Measurements from ENCODE around the gene ICAM2.
"Not testable (repeated sequence)": the region's sequence is repeated elsewhere in the genome, so short reads cannot be mapped to it uniquely, and the experiment has no call there.

The ICAM2 gene

GRCh38 chr17:63996430-63997182, 23.8 kb downstream of the ICAM2 start:
- DNase-seq: no peak

GRCh38 chr17:63995626-63996025, 24.8 kb downstream of the ICAM2 start:
- DNase-seq: no peak

GRCh38 chr17:63993368-63993985, 27.0 kb downstream of the ICAM2 start:
- DNase-seq: no peak

GRCh38 chr17:63991611-63992010, 28.8 kb downstream of the ICAM2 start:
- DNase-seq: no peak

- DNase-seq: no peak
These were observed 30.6 kb downstream of the ICAM2 start for GRCh38 chr17:63989622-63990345.

GRCh38 chr17:63988741-63989621, 31.5 kb downstream of the ICAM2 start:
- DNase-seq: no peak

- DNase-seq: no peak
These were observed 32.3 kb downstream of the ICAM2 start for GRCh38 chr17:63988127-63988478.

- no peak for DNase-seq
These were observed 33.0 kb downstream of the ICAM2 start for GRCh38 chr17:63987221-63988126.

- DNase-seq: no peak
These were observed 33.6 kb downstream of the ICAM2 start for GRCh38 chr17:63986821-63987220.

GRCh38 chr17:63985387-63986140, 34.9 kb downstream of the ICAM2 start:
- DNase-seq: no peak

GRCh38 chr17:63984651-63985386, 35.6 kb downstream of the ICAM2 start:
- DNase-seq: no peak

- no peak for DNase-seq
These were observed 36.2 kb downstream of the ICAM2 start for GRCh38 chr17:63984236-63984635.

GRCh38 chr17:63983320-63983719, 37.1 kb downstream of the ICAM2 start:
- no peak for DNase-seq

GRCh38 chr17:63982641-63983040, 37.8 kb downstream of the ICAM2 start:
- DNase-seq: not testable (repeated sequence)

GRCh38 chr17:63978272-63979200, 41.9 kb downstream of the ICAM2 start:
- DNase-seq: no peak

GRCh38 chr17:63976702-63977101, 43.7 kb downstream of the ICAM2 start:
- no peak for DNase-seq

GRCh38 chr17:63975541-63976092, 44.8 kb downstream of the ICAM2 start:
- DNase-seq: no peak

GRCh38 chr17:63974594-63975192, 45.7 kb downstream of the ICAM2 start:
- DNase-seq: no peak

Data from COR-L47 (cell line).